Measurements from ENCODE around the gene PRKAG2. TPM values are rescaled to one million over a fixed set of nuclear protein-coding genes. Genes with fewer than 3 reads are reported as not detected.
"Not testable (repeated sequence)": the region's sequence is repeated elsewhere in the genome, so short reads cannot be mapped to it uniquely, and the experiment has no call there.

PRKAG2 gene
- total RNA-seq, 1 experiment from 2014 or later, result 73.9 TPM

- POLR2A ChIA-PET, result interaction anchor here (0.8 to 3.5 kb wide), 2 partner anchors 8 to 122 kb away, joined by 3 to 25 read pairs; no protein-coding TSS in a partner anchor
- Mint-ChIP-seq H3K27me3 (ENCODE audit: insufficient read depth, unreplicated experiment) (no peaks in the 10 kb centered on the region), H3K4me1 (ENCODE audit: insufficient read depth, unreplicated experiment) (peaks cover 18% of the 10 kb centered on the region), H3K27ac (ENCODE audit: low read depth, unreplicated experiment) (no peak overlapping the region), H3K9me3 (ENCODE audit: unreplicated experiment) (no peaks in the 10 kb centered on the region), H3K4me3 (ENCODE audit: unreplicated experiment) (no peak overlapping the region), H3K36me3 (ENCODE audit: insufficient read depth, unreplicated experiment) (no peaks in the 10 kb centered on the region)
- TF ChIP-seq, protein P1, sequence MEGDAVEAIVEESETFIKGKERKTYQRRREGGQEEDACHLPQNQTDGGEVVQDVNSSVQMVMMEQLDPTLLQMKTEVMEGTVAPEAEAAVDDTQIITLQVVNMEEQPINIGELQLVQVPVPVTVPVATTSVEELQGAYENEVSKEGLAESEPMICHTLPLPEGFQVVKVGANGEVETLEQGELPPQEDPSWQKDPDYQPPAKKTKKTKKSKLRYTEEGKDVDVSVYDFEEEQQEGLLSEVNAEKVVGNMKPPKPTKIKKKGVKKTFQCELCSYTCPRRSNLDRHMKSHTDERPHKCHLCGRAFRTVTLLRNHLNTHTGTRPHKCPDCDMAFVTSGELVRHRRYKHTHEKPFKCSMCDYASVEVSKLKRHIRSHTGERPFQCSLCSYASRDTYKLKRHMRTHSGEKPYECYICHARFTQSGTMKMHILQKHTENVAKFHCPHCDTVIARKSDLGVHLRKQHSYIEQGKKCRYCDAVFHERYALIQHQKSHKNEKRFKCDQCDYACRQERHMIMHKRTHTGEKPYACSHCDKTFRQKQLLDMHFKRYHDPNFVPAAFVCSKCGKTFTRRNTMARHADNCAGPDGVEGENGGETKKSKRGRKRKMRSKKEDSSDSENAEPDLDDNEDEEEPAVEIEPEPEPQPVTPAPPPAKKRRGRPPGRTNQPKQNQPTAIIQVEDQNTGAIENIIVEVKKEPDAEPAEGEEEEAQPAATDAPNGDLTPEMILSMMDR (IDR thresholded peaks at IDR 0.05; ENCODE audit: unreplicated experiment), result no peak
- intact Hi-C loops (cut with micrococcal nuclease), result no loop called here
- CTCF ChIA-PET, result interaction anchor here (0.6 to 2.4 kb wide), 16 partner anchors 16 to 390 kb away, joined by 3 to 12 read pairs (median 4); no protein-coding TSS in a partner anchor
- no TSS peak for BruUV-seq (replicated peaks)
- DNase-seq (ENCODE audit: unreplicated experiment), result no peak
Observed at GRCh38 chr7:151752816-151753595, 123.9 kb downstream of the PRKAG2 start.

GRCh38 chr7:151752037-151752436, 124.9 kb downstream of the PRKAG2 start:
- TF ChIP-seq, protein P1 (IDR thresholded peaks at IDR 0.05; ENCODE audit: unreplicated experiment), result no peak
- BruUV-seq (replicated peaks), result no TSS peak
- no peak overlapping the region for H3K27ac Mint-ChIP-seq (ENCODE audit: low read depth, unreplicated experiment)
- CTCF ChIA-PET, result interaction anchor here (0.7 kb wide), 2 partner anchors 8 to 274 kb away, joined by 3 read pairs; no protein-coding TSS in a partner anchor
- H3K4me3 Mint-ChIP-seq (ENCODE audit: unreplicated experiment), result no peak overlapping the region
- no peaks in the 10 kb centered on the region for H3K36me3 Mint-ChIP-seq (ENCODE audit: insufficient read depth, unreplicated experiment)
- intact Hi-C loops (cut with micrococcal nuclease), result no loop called here
- no peak for DNase-seq (ENCODE audit: unreplicated experiment)
- H3K4me1 Mint-ChIP-seq (ENCODE audit: insufficient read depth, unreplicated experiment), result peaks cover 18% of the 10 kb centered on the region
- no peaks in the 10 kb centered on the region for H3K27me3 Mint-ChIP-seq (ENCODE audit: insufficient read depth, unreplicated experiment)
- H3K9me3 Mint-ChIP-seq (ENCODE audit: unreplicated experiment), result no peaks in the 10 kb centered on the region
- POLR2A ChIA-PET, result no interaction called here

DNA sequence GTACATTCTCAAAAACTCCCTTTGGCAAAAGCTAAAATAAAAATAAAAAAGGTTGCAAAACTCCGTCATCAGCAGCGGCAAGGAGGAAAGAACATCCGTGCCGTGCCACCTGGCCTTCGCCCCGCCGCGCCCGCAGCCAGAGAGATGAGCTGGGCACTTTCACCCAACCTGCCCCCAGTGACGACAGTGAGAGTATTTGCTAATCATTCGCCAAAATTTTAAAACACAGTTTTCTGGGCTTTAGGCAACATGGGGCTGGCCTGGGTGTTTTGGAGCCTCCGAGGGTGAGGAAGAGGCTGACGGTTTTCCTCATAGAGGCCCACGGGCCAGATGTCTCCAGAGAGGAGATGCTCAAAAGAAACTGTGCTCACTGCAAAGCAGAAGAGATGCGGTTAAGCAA, 128.2 kb downstream of the PRKAG2 start:
- POLR2A ChIA-PET, result interaction anchor here (0.9 to 1.8 kb wide), 3 partner anchors 9 to 118 kb away, joined by 4 to 5 read pairs (median 5); no protein-coding TSS in a partner anchor
- no peak for DNase-seq (ENCODE audit: unreplicated experiment)
- CTCF ChIA-PET, result interaction anchor here (1.1 to 2.3 kb wide), 3 partner anchors 11 to 433 kb away, joined by 3 to 19 read pairs (median 7); no protein-coding TSS in a partner anchor
- H3K9me3 Mint-ChIP-seq (ENCODE audit: unreplicated experiment), result no peaks in the 10 kb centered on the region
- no peak overlapping the region for H3K27ac Mint-ChIP-seq (ENCODE audit: low read depth, unreplicated experiment)
- peaks cover 19% of the 10 kb centered on the region for H3K4me1 Mint-ChIP-seq (ENCODE audit: insufficient read depth, unreplicated experiment)
- intact Hi-C loops (cut with micrococcal nuclease), result loop anchor here (5.0 kb wide), 1 partner anchor 61 kb away; no protein-coding TSS in a partner anchor
- BruUV-seq (replicated peaks), result no TSS peak
- no peaks in the 10 kb centered on the region for H3K27me3 Mint-ChIP-seq (ENCODE audit: insufficient read depth, unreplicated experiment)
- TF ChIP-seq, protein P1 (IDR thresholded peaks at IDR 0.05; ENCODE audit: unreplicated experiment), result no peak
- H3K4me3 Mint-ChIP-seq (ENCODE audit: unreplicated experiment), result no peak overlapping the region
- peaks cover 4% of the 10 kb centered on the region for H3K36me3 Mint-ChIP-seq (ENCODE audit: insufficient read depth, unreplicated experiment)

DNA sequence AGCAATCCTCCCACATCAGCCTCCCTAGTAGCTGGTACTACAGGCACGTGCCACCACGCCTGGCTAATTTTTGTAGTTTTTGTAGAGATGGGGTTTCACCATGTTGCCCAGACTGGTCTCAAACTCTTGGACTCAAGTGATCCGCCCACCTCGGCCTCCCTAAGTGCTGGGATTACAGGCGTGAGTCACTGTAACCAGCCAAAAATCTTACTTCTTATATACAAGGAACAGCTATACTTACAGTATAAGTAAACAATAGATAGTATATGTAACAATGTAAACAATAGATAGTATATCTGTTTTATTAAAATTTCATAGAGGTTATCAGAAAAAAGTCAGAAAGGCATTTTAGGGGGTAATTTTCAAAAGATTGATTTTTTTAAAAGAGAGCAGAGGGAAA, 128.9 kb downstream of the PRKAG2 start:
- H3K9me3 Mint-ChIP-seq (ENCODE audit: unreplicated experiment); H3K4me3 Mint-ChIP-seq (ENCODE audit: unreplicated experiment); DNase-seq (ENCODE audit: unreplicated experiment); H3K36me3 Mint-ChIP-seq (ENCODE audit: insufficient read depth, unreplicated experiment); H3K27ac Mint-ChIP-seq (ENCODE audit: low read depth, unreplicated experiment); BruUV-seq (replicated peaks); H3K27me3 Mint-ChIP-seq (ENCODE audit: insufficient read depth, unreplicated experiment): not testable (repeated sequence)
- intact Hi-C loops (cut with micrococcal nuclease), result loop anchor here (5.0 kb wide), 1 partner anchor 61 kb away; no protein-coding TSS in a partner anchor
- ChIA-PET CTCF (interaction anchor here (1.0 to 2.3 kb wide), 4 partner anchors 12 to 432 kb away, joined by 3 to 7 read pairs (median 4); no protein-coding TSS in a partner anchor), POLR2A (interaction anchor here (0.9 to 1.8 kb wide), 3 partner anchors 9 to 118 kb away, joined by 4 to 5 read pairs (median 5); no protein-coding TSS in a partner anchor)
- H3K4me1 Mint-ChIP-seq (ENCODE audit: insufficient read depth, unreplicated experiment), result peaks cover 19% of the 10 kb centered on the region
